Fibroblast of lung (primary cell): ENCODE measurements around the gene FREM1.

Experiments
- CTCF ChIP-seq, 2 donors: IDR thresholded peaks in 1 of 2; conservative IDR thresholded peaks in 1 of 2; 1 replicate in 1 of 2; 2 replicates in 1 of 2; pipeline ENCODE4 v1.5.1; 2011 to 2012; ENCODE audit warnings: low read length in 2 of 2, control low read depth in 1 of 2, inconsistent platforms in 1 of 2, low read depth in 1 of 2, mild to moderate bottlenecking in 1 of 2
- EZH2 ChIP-seq: IDR thresholded peaks from 2 replicates; pipeline ENCODE4 v1.5.1; 2012; ENCODE audit warnings: low read length, control low read depth, mild to moderate bottlenecking; ENCODE audit errors: missing control alignments

DNA sequence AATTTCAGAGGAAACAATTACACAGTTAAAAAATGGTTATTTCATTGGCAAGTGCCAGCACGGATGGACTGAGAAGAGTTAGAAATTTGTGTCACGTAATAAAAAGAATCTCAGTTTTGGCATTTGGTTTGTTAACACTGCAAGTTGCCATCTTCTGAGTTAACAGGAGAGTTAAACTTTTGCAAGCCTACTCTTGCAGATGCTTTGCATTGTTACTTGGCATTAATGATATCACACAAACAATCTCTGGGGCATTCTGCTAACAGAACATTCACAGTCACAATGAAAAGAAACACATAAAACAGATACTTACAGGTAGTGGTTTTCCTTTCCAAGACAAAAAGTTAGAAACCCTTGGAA, 647 bp downstream of the FREM1 start:
- TF ChIP-seq CTCF (conservative IDR thresholded peaks at IDR 0.05 in 1 of 2, IDR thresholded peaks at IDR 0.05 in 1 of 2; ENCODE audit: low read depth in 1 of 2, low read length in 2 of 2) (no peak), EZH2 (no peak)
